ENCODE measurements around the gene MAF.

MAF gene

GRCh38 chr16:79571065-79571902 lies 29.3 kb downstream of the MAF start:
- H2BK120ac ChIP-seq (ENCODE audit: low read depth, low read length): no peak overlapping the region

GRCh38 chr16:79564671-79565107 lies 35.8 kb downstream of the MAF start:
- no peak overlapping the region for H3K23ac ChIP-seq (ENCODE audit: low read length in 2 of 2)
- WGBS: 79% methylated on average over 6 of the region's 6 CpGs

More at GRCh38 chr16:79571065-79571902, 29.3 kb downstream of the MAF start:
- H2BK12ac ChIP-seq (ENCODE audit: low read length in 2 of 2): no peak overlapping the region
- H2BK15ac ChIP-seq (ENCODE audit: low read depth, poor library complexity, severe bottlenecking): no peak overlapping the region
- H4K91ac ChIP-seq (ENCODE audit: low read length): no peak overlapping the region
- peak overlapping the region in 1 of 2 experiments; percentile 78 for H3K4me3 ChIP-seq (ENCODE audit: insufficient read depth in 1 of 2, low read depth in 1 of 2, low read length in 2 of 2)
- H3K9ac ChIP-seq (ENCODE audit: low read length): peak overlapping the region; percentile 75
- H3K9me3 ChIP-seq (ENCODE audit: control insufficient read depth, low read length): no peaks in the 10 kb centered on the region
- H2BK5ac ChIP-seq (ENCODE audit: low read depth, low read length, poor library complexity, severe bottlenecking): no peak overlapping the region
- H2AFZ ChIP-seq (ENCODE audit: low read depth, low read length): no peak overlapping the region
- H3K18ac ChIP-seq (ENCODE audit: low read depth in 1 of 2, low read length in 2 of 2): no peak overlapping the region
- no peaks in the 10 kb centered on the region for H3K36me3 ChIP-seq (ENCODE audit: control insufficient read depth in 1 of 2, insufficient read depth in 2 of 2, low read depth in 1 of 2, low read length in 2 of 2)
- no peak overlapping the region for H3K14ac ChIP-seq (ENCODE audit: low read length in 2 of 2)
- no peaks in the 10 kb centered on the region for H3K4me1 ChIP-seq (ENCODE audit: control insufficient read depth, insufficient read depth, low read depth, low read length)
- no peak overlapping the region for H2AK5ac ChIP-seq (ENCODE audit: low read length, severe bottlenecking)
- H3K4me2 ChIP-seq (ENCODE audit: low read length, poor library complexity, severe bottlenecking): no peak overlapping the region
- H3K79me1 ChIP-seq (replicated peaks; ENCODE audit: low read length, poor library complexity, severe bottlenecking): no peaks in the 10 kb centered on the region
- no peak overlapping the region for H3K23ac ChIP-seq (ENCODE audit: low read length in 2 of 2)
- no peak for DNase-seq
- no peaks in the 10 kb centered on the region for H3K27me3 ChIP-seq (ENCODE audit: control insufficient read depth in 1 of 2, insufficient read depth in 1 of 2, low read length in 2 of 2)
- no peak overlapping the region for H3K4ac ChIP-seq (ENCODE audit: low read depth in 1 of 2, low read length in 2 of 2)
- no peak overlapping the region for H3K27ac ChIP-seq (ENCODE audit: low read length, poor library complexity, severe bottlenecking)
- no peak overlapping the region for H4K8ac ChIP-seq (ENCODE audit: low read length)
- 54% methylated on average over 7 of the region's 8 CpGs for WGBS

GRCh38 chr16:79563921-79564320 lies 36.6 kb downstream of the MAF start:
- Histone ChIP-seq H2AK5ac (ENCODE audit: low read length, severe bottlenecking) (no peak overlapping the region), H3K9me3 (ENCODE audit: control insufficient read depth, low read length) (no peaks in the 10 kb centered on the region), H4K91ac (ENCODE audit: low read length) (no peak overlapping the region), H3K18ac (ENCODE audit: low read depth in 1 of 2, low read length in 2 of 2) (no peak overlapping the region), H2AFZ (ENCODE audit: low read depth, low read length) (no peak overlapping the region), H3K4me1 (ENCODE audit: control insufficient read depth, insufficient read depth, low read depth, low read length) (no peaks in the 10 kb centered on the region), H2BK120ac (ENCODE audit: low read depth, low read length) (no peak overlapping the region), H3K4me3 (ENCODE audit: insufficient read depth in 1 of 2, low read depth in 1 of 2, low read length in 2 of 2) (no peak overlapping the region), H3K4ac (ENCODE audit: low read depth in 1 of 2, low read length in 2 of 2) (no peak overlapping the region), H3K14ac (ENCODE audit: low read length in 2 of 2) (no peak overlapping the region), H2BK12ac (ENCODE audit: low read length in 2 of 2) (no peak overlapping the region), H2BK5ac (ENCODE audit: low read depth, low read length, poor library complexity, severe bottlenecking) (no peak overlapping the region), H2BK15ac (ENCODE audit: low read depth, poor library complexity, severe bottlenecking) (no peak overlapping the region), H3K27ac (ENCODE audit: low read length, poor library complexity, severe bottlenecking) (no peak overlapping the region), H3K36me3 (ENCODE audit: control insufficient read depth in 1 of 2, insufficient read depth in 2 of 2, low read depth in 1 of 2, low read length in 2 of 2) (no peaks in the 10 kb centered on the region), H3K9ac (ENCODE audit: low read length) (no peak overlapping the region), H3K23ac (ENCODE audit: low read length in 2 of 2) (no peak overlapping the region), H3K27me3 (ENCODE audit: control insufficient read depth in 1 of 2, insufficient read depth in 1 of 2, low read length in 2 of 2) (no peaks in the 10 kb centered on the region), H3K79me1 (replicated peaks; ENCODE audit: low read length, poor library complexity, severe bottlenecking) (no peaks in the 10 kb centered on the region), H4K8ac (ENCODE audit: low read length) (no peak overlapping the region), H3K4me2 (ENCODE audit: low read length, poor library complexity, severe bottlenecking) (no peak overlapping the region)
- no peak for DNase-seq
- WGBS: 32% methylated on average over 3 of the region's 4 CpGs

More at GRCh38 chr16:79564671-79565107, 35.8 kb downstream of the MAF start:
- H2AK5ac ChIP-seq (ENCODE audit: low read length, severe bottlenecking): no peak overlapping the region
- no peak overlapping the region for H3K18ac ChIP-seq (ENCODE audit: low read depth in 1 of 2, low read length in 2 of 2)
- H3K14ac ChIP-seq (ENCODE audit: low read length in 2 of 2): no peak overlapping the region
- H3K27ac ChIP-seq (ENCODE audit: low read length, poor library complexity, severe bottlenecking): no peak overlapping the region
- H3K4ac ChIP-seq (ENCODE audit: low read depth in 1 of 2, low read length in 2 of 2): no peak overlapping the region
- H4K8ac ChIP-seq (ENCODE audit: low read length): no peak overlapping the region
- no peak overlapping the region for H3K9ac ChIP-seq (ENCODE audit: low read length)
- no peaks in the 10 kb centered on the region for H3K4me1 ChIP-seq (ENCODE audit: control insufficient read depth, insufficient read depth, low read depth, low read length)
- H4K91ac ChIP-seq (ENCODE audit: low read length): no peak overlapping the region
- no peak overlapping the region for H2BK15ac ChIP-seq (ENCODE audit: low read depth, poor library complexity, severe bottlenecking)
- DNase-seq: no peak
- no peaks in the 10 kb centered on the region for H3K27me3 ChIP-seq (ENCODE audit: control insufficient read depth in 1 of 2, insufficient read depth in 1 of 2, low read length in 2 of 2)
- H2BK120ac ChIP-seq (ENCODE audit: low read depth, low read length): no peak overlapping the region
- H2BK5ac ChIP-seq (ENCODE audit: low read depth, low read length, poor library complexity, severe bottlenecking): no peak overlapping the region
- H3K9me3 ChIP-seq (ENCODE audit: control insufficient read depth, low read length): no peaks in the 10 kb centered on the region
- no peak overlapping the region for H3K4me2 ChIP-seq (ENCODE audit: low read length, poor library complexity, severe bottlenecking)
- no peak overlapping the region for H2BK12ac ChIP-seq (ENCODE audit: low read length in 2 of 2)
- no peaks in the 10 kb centered on the region for H3K79me1 ChIP-seq (replicated peaks; ENCODE audit: low read length, poor library complexity, severe bottlenecking)
- H3K4me3 ChIP-seq (ENCODE audit: insufficient read depth in 1 of 2, low read depth in 1 of 2, low read length in 2 of 2): no peak overlapping the region
- no peaks in the 10 kb centered on the region for H3K36me3 ChIP-seq (ENCODE audit: control insufficient read depth in 1 of 2, insufficient read depth in 2 of 2, low read depth in 1 of 2, low read length in 2 of 2)
- no peak overlapping the region for H2AFZ ChIP-seq (ENCODE audit: low read depth, low read length)

- no peaks in the 10 kb centered on the region for H3K36me3 ChIP-seq (ENCODE audit: control insufficient read depth in 1 of 2, insufficient read depth in 2 of 2, low read depth in 1 of 2, low read length in 2 of 2)
- H3K9me3 ChIP-seq (ENCODE audit: control insufficient read depth, low read length): no peaks in the 10 kb centered on the region
- no peak overlapping the region for H3K14ac ChIP-seq (ENCODE audit: low read length in 2 of 2)
- H3K23ac ChIP-seq (ENCODE audit: low read length in 2 of 2): no peak overlapping the region
- H3K4me2 ChIP-seq (ENCODE audit: low read length, poor library complexity, severe bottlenecking): no peak overlapping the region
- no peaks in the 10 kb centered on the region for H3K4me1 ChIP-seq (ENCODE audit: control insufficient read depth, insufficient read depth, low read depth, low read length)
- no peak overlapping the region for H2BK12ac ChIP-seq (ENCODE audit: low read length in 2 of 2)
- H3K18ac ChIP-seq (ENCODE audit: low read depth in 1 of 2, low read length in 2 of 2): no peak overlapping the region
- no peak overlapping the region for H2BK120ac ChIP-seq (ENCODE audit: low read depth, low read length)
- H4K8ac ChIP-seq (ENCODE audit: low read length): no peak overlapping the region
- H2AFZ ChIP-seq (ENCODE audit: low read depth, low read length): no peak overlapping the region
- no peak overlapping the region for H3K27ac ChIP-seq (ENCODE audit: low read length, poor library complexity, severe bottlenecking)
- peaks cover 0 to 9% of the 10 kb centered on the region in 2 experiments for H3K27me3 ChIP-seq (ENCODE audit: control insufficient read depth in 1 of 2, insufficient read depth in 1 of 2, low read length in 2 of 2)
- no peak overlapping the region for H3K9ac ChIP-seq (ENCODE audit: low read length)
- no peak for DNase-seq
- H2BK5ac ChIP-seq (ENCODE audit: low read depth, low read length, poor library complexity, severe bottlenecking): no peak overlapping the region
- H2AK5ac ChIP-seq (ENCODE audit: low read length, severe bottlenecking): no peak overlapping the region
- H2BK15ac ChIP-seq (ENCODE audit: low read depth, poor library complexity, severe bottlenecking): no peak overlapping the region
- H3K79me1 ChIP-seq (replicated peaks; ENCODE audit: low read length, poor library complexity, severe bottlenecking): no peaks in the 10 kb centered on the region
- WGBS: 69% methylated on average over 4 of the region's 5 CpGs
- no peak overlapping the region for H3K4ac ChIP-seq (ENCODE audit: low read depth in 1 of 2, low read length in 2 of 2)
- H4K91ac ChIP-seq (ENCODE audit: low read length): no peak overlapping the region
- no peak overlapping the region for H3K4me3 ChIP-seq (ENCODE audit: insufficient read depth in 1 of 2, low read depth in 1 of 2, low read length in 2 of 2)
Measured at GRCh38 chr16:79562166-79562823, 38.2 kb downstream of the MAF start.

All from mesenchymal stem cell (in vitro differentiated cells and primary cell).